ENCODE measurements around the gene LHFPL5. TPM values are rescaled to one million over a fixed set of nuclear protein-coding genes. Genes with fewer than 3 reads are reported as not detected.

LHFPL5 gene
- total RNA-seq, 1 experiment from 2014 or later = not detected

- Mint-ChIP-seq H3K9me3 (ENCODE audit: unreplicated experiment) (no peaks in the 10 kb centered on the region), H3K27ac (ENCODE audit: unreplicated experiment) (no peak overlapping the region), H3K4me3 (ENCODE audit: unreplicated experiment) (no peak overlapping the region), H3K27me3 (ENCODE audit: insufficient read depth, unreplicated experiment) (peaks cover 4% of the 10 kb centered on the region), H3K36me3 (ENCODE audit: insufficient read depth, unreplicated experiment) (no peaks in the 10 kb centered on the region), H3K4me1 (ENCODE audit: low read depth, unreplicated experiment) (no peaks in the 10 kb centered on the region)
- intact Hi-C loops (cut with micrococcal nuclease; ENCODE audit: unreplicated experiment) = no loop called here
- no peaks in the 10 kb centered on the region for H3K27me3 ChIP-seq (replicated peaks; ENCODE audit: control insufficient read depth, insufficient read depth, low read length)
- POLR2A ChIA-PET = no interaction called here
- no peak for DNase-seq
- no peaks in the 10 kb centered on the region for H3K9me3 ChIP-seq
- H3K36me3 ChIP-seq (ENCODE audit: control insufficient read depth, insufficient read depth, low read length) = no peaks in the 10 kb centered on the region
- no peak overlapping the region for H3K4me3 ChIP-seq (ENCODE audit: low read depth, low read length)
- TF ChIP-seq, protein P1, sequence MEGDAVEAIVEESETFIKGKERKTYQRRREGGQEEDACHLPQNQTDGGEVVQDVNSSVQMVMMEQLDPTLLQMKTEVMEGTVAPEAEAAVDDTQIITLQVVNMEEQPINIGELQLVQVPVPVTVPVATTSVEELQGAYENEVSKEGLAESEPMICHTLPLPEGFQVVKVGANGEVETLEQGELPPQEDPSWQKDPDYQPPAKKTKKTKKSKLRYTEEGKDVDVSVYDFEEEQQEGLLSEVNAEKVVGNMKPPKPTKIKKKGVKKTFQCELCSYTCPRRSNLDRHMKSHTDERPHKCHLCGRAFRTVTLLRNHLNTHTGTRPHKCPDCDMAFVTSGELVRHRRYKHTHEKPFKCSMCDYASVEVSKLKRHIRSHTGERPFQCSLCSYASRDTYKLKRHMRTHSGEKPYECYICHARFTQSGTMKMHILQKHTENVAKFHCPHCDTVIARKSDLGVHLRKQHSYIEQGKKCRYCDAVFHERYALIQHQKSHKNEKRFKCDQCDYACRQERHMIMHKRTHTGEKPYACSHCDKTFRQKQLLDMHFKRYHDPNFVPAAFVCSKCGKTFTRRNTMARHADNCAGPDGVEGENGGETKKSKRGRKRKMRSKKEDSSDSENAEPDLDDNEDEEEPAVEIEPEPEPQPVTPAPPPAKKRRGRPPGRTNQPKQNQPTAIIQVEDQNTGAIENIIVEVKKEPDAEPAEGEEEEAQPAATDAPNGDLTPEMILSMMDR (IDR thresholded peaks at IDR 0.05; ENCODE audit: insufficient read depth in 1 of 2, low read depth in 1 of 2, low read length in 1 of 2, severe bottlenecking in 1 of 2, unreplicated experiment in 1 of 2) = no peak
- peaks cover 10% of the 10 kb centered on the region; the same call in 1 of the 2 replicates for H3K4me1 ChIP-seq
- CTCF ChIA-PET = no interaction called here
- no TSS peak for BruUV-seq (replicated peaks)
Observed at GRCh38 chr6:35795453-35796071, 9.6 kb upstream of the LHFPL5 start.

DNA sequence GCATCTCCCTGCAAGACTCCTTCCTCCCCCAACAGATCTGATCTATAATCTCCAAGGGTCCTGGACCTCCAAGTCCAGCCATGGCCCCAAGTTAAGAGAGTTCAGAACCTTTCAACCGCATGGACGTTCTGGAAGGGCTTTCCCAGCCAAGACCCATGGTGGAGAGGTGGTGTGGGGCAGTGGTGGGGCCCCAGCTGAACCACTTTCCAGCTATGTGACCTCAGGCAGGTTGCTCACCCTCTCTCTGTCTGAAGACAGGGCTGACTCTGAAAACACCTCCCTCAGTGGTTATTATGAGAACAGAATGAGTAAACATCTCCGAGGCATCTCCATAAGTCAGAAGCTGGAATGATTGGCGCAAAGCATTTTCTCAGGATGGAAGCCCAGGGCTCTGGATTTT, 8.9 kb upstream of the LHFPL5 start:
- no peaks in the 10 kb centered on the region for H3K4me1 Mint-ChIP-seq (ENCODE audit: low read depth, unreplicated experiment)
- BruUV-seq (replicated peaks) = no TSS peak
- CTCF ChIA-PET = no interaction called here

GRCh38 chr6:35797837-35798526, 7.2 kb upstream of the LHFPL5 start:
- peaks cover under 1% of the 10 kb centered on the region for H3K27me3 Mint-ChIP-seq (ENCODE audit: insufficient read depth, unreplicated experiment)
- ChIA-PET POLR2A (no interaction called here), CTCF (no interaction called here)
- H3K36me3 Mint-ChIP-seq (ENCODE audit: insufficient read depth, unreplicated experiment) = no peaks in the 10 kb centered on the region
- TF ChIP-seq, protein P1 (IDR thresholded peaks at IDR 0.05; ENCODE audit: insufficient read depth in 1 of 2, low read depth in 1 of 2, low read length in 1 of 2, severe bottlenecking in 1 of 2, unreplicated experiment in 1 of 2) = no peak
- no peaks in the 10 kb centered on the region for H3K9me3 ChIP-seq
- H3K4me3 Mint-ChIP-seq (ENCODE audit: unreplicated experiment) = no peak overlapping the region
- no peaks in the 10 kb centered on the region for H3K27me3 ChIP-seq (replicated peaks; ENCODE audit: control insufficient read depth, insufficient read depth, low read length)
- no peak overlapping the region for H3K4me3 ChIP-seq (ENCODE audit: low read depth, low read length)
- H3K9me3 Mint-ChIP-seq (ENCODE audit: unreplicated experiment) = no peaks in the 10 kb centered on the region
- no peak for DNase-seq
- no TSS peak for BruUV-seq (replicated peaks)
- H3K36me3 ChIP-seq (ENCODE audit: control insufficient read depth, insufficient read depth, low read length) = no peaks in the 10 kb centered on the region
- intact Hi-C loops (cut with micrococcal nuclease; ENCODE audit: unreplicated experiment) = loop anchor here (1.0 kb wide), 1 partner anchor 11 kb away; no protein-coding TSS in a partner anchor
- peaks cover 10% of the 10 kb centered on the region; the same call in 1 of the 2 replicates for H3K4me1 ChIP-seq
- no peak overlapping the region for H3K27ac Mint-ChIP-seq (ENCODE audit: unreplicated experiment)
- no peaks in the 10 kb centered on the region for H3K4me1 Mint-ChIP-seq (ENCODE audit: low read depth, unreplicated experiment)

More for the DNA sequence above, 8.9 kb upstream of the LHFPL5 start:
- peaks cover 4% of the 10 kb centered on the region for H3K27me3 Mint-ChIP-seq (ENCODE audit: insufficient read depth, unreplicated experiment)
- no peaks in the 10 kb centered on the region for H3K9me3 ChIP-seq
- H3K36me3 Mint-ChIP-seq (ENCODE audit: insufficient read depth, unreplicated experiment) = no peaks in the 10 kb centered on the region
- POLR2A ChIA-PET = no interaction called here
- no peak for DNase-seq
- H3K4me3 ChIP-seq (ENCODE audit: low read depth, low read length) = no peak overlapping the region
- no peaks in the 10 kb centered on the region for H3K36me3 ChIP-seq (ENCODE audit: control insufficient read depth, insufficient read depth, low read length)
- intact Hi-C loops (cut with micrococcal nuclease; ENCODE audit: unreplicated experiment) = no loop called here
- H3K27me3 ChIP-seq (replicated peaks; ENCODE audit: control insufficient read depth, insufficient read depth, low read length) = no peaks in the 10 kb centered on the region
- TF ChIP-seq, protein P1 (IDR thresholded peaks at IDR 0.05; ENCODE audit: insufficient read depth in 1 of 2, low read depth in 1 of 2, low read length in 1 of 2, severe bottlenecking in 1 of 2, unreplicated experiment in 1 of 2) = no peak
- H3K27ac Mint-ChIP-seq (ENCODE audit: unreplicated experiment) = no peak overlapping the region
- H3K4me3 Mint-ChIP-seq (ENCODE audit: unreplicated experiment) = no peak overlapping the region
- no peaks in the 10 kb centered on the region for H3K9me3 Mint-ChIP-seq (ENCODE audit: unreplicated experiment)
- peaks cover 10% of the 10 kb centered on the region; the same call in 1 of the 2 replicates for H3K4me1 ChIP-seq

Data from Caco-2 (cell line).